Measurements from ENCODE around the gene BCL10.

- TF ChIP-seq POLR2A (IDR thresholded peaks at IDR 0.05) (no peak), CTCF (IDR thresholded peaks at IDR 0.05) (no peak), POLR2AphosphoS5 (IDR thresholded peaks at IDR 0.05) (no peak)
Observed at GRCh38 chr1:85297538-85297854, 21.1 kb upstream of the BCL10 start.

Measured in prostate gland (tissue), 2 donors.